ENCODE data around the gene ESPN.
"Not testable (repeated sequence)": the region's sequence is repeated elsewhere in the genome, so short reads cannot be mapped to it uniquely, and the experiment has no call there.

The ESPN gene

DNA sequence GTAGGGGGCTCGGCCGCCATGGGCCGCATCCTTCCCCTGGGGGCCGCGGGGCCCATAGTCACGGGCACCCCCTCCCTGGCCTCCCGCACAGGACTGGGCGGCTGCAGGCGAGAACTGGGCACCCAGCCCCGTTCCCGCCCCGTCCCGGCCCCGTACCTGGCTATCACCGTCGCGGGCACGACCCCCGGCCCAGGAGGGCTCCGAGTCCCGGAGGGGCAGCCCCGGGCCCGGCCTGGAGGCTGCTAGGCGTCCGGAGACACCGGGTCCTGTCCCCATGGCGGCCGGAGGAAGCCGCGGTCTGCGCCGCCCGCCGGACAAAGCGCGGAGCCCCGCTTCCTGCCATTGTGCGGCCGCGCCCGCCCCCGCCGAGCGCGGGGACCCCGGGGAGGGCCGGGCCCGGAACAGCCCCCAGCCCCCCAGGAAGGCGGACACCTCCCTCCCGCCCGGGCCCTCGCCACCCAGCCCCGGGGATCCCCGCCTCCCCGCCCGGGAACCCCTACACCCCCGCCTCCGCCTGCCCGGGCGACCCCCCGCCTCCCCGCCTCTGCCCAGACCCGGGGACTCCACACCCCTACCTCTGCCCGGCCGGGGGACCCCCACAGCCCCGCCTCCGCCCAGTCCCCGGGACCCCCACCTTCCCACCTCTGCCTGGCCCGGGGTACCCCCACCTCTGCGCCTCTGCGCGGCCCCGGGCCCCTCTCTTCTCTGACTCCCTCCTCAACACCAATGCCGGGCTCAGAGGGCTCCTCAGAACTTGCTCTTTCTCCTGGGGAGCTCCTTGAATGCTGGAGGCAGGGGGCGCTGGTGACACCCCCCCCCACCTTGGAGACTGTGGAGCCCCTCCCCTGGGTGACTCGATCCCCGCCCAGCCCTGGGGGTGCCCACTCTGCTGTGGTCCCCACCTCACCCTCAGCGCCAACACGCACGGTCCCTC, 60.9 kb downstream of the ESPN start:
- DNase-seq, result no peak

DNA sequence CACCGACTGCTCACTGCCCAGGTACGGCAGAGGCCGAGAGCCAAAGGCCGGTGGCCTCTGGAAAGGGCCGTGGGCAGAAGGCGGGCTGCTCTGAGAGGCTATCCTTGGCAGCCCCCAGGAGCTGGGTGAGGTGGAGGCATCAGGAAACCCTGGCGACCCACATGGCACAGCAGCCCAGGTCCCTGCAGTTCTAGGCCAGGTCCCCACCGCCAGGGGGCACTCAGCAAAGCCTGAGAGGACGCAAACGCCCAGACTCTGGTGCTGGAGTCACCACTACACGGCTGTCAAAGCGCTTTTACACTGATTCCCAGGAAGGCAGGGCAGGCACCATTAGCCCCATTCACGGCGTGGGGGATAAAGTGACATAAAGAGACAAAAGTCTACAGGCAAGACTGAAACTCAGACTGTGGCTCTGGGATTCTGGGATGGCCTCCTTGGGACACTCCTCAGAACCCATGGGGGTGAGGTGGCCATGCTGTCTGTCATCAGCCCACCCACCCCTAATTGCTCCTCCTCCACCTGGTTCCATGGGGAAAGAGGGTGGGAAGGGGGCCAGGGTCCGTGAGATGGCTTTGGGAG, 61.9 kb downstream of the ESPN start:
- DNase-seq, result peak; percentile 43

DNA sequence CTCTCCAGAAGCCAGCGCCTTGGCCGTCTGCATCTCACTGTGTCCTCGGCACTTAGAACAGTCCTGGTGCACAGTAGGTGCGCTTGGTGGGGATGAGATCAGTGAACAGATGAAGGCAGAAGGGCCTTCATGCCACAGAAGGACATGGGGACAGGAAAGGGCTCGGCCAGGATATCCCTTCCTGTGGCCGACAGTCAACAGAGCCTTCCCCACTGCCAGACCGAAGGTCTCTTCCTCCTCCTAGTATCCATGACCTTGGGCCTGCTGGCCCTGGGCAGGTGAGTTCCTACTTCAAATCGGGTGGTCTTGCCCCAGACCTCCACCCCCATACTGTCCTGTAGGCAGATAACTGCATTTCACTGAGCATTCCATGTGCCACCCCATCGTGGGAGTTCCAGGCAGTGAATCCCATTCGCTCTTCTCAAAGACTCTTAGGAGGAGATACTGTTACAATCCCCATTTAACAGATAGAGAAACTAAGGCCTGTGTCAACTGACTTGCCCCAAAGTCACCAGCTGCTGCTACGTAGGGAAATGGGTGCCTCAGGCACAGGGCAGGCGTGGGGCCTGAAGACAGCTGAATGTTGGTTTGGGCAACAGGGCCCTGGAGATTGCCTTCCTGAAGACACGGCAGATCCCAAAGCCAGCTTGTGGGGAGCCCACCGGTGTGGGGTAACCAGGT, 63.4 kb downstream of the ESPN start:
- no peak for DNase-seq

DNA sequence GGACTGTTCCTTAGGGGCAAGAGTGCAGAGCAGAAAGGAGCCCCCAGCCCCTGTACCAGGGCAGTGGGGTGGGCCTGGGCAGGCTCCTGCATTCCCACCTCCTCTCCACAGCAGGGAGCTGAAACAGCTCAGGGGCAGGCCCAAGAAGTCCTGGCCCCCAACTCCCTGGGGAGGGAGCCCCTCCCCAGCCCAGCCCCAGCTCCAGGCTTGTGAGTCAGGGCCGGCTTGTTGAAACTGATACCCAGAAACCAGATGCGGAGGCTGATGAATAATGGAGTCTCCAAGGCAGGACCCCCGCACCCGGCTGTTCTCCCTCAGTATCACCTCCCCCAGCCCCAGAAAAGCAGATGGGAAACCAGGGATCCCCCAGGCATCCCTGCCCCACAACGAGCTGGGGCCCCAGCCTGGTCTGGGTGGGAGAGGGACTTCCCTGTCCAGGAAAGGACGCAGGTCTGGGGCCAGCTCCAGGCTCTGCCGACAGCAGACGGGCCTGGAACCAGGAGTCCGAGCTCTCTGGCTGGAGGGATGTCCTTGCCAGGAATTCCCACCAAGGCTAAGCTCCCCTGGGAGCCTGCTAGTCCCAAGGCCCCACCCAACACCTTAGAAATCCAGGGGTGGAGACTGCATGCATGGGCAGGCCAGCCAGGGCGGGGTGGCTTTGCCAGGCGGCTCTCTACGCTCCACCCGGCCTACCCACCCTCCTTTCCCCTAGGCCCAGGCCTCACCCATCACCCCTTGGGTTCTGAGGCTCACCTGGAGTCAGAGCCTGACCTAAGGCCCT, 64.2 kb downstream of the ESPN start:
- DNase-seq, result no peak

DNA sequence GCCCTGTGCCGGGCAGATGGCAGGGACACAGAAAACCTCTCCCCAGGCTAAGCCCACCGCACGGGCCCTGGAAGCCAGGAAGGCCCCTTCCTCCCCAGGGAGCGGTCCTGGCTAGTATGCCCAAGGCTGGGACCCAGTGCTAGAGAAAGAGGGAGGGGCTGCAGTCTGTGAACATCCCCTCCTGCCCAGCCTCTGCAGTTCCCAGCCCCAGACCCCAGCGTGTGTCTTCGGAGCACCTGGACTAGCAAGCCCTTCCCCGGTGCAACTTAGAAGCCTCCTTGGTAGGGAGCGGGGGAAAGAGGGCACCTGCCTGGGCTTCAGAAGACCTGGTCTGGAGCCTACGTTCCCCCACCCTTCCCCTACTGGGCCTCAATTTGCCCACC, 64.8 kb downstream of the ESPN start:
- no peak for DNase-seq

DNA sequence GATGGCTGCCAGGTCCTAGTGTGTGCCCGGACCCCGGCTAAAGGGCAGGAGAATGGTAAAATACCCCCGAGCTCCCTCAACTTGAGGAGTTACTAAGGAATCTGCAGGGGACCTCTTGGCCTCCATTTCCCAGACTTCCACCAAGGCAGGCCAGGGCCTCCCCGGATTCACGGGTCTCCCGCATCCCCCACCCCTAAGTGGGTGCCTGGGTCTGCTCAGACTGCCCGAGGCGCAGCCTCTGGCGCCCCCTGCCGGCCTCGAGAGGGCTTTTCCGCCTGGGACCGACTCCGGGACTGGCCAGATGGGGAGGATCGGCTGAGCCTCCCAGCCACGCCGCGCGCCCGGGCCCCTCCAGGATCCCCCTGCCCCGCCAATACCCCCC, 65.2 kb downstream of the ESPN start:
- peak; percentile 31 for DNase-seq

DNA sequence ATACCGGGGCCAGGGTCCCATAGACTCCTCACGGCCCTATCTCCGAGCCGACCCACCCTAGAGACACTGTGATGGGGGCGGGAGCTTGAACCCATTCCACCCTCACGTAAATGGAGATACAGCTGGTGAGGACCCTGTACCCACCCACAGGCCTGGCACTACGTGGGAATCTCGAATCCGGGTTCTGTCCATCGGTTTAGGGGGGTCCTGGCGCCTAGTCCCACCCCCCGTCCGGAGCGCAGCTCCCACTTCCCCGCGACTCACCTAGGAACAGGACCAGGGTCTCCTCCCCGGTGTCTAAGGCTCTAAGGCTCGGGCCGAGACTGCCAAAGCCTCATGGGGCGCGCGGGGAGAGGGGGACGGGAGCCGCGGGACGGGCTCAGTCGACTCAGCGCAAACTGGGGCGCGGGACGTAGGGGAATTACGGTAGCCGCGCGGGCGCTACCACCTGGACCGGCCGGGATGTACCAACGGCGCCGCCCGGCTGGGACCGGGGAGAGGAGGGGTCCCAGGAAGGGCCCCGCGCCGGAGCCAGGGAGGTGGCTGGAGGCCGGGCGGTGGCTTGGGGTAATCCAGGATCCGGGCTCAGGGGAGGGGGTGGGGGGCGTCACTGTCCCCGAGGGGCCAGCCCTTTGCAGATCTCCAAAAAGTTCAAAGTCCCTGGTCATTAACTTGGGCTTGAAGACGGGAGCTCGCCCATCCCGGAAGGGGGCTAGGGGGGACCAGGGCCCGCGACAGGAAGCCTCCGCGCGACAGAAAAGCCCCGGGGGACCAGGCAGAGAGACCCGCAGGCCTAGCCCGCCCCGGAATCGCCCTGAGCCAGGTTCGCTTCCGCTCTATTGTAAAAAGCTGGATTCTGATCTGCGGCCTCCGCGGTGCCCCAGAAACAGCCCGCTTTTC, 65.9 kb downstream of the ESPN start:
- DNase-seq, result peak; percentile 9

DNA sequence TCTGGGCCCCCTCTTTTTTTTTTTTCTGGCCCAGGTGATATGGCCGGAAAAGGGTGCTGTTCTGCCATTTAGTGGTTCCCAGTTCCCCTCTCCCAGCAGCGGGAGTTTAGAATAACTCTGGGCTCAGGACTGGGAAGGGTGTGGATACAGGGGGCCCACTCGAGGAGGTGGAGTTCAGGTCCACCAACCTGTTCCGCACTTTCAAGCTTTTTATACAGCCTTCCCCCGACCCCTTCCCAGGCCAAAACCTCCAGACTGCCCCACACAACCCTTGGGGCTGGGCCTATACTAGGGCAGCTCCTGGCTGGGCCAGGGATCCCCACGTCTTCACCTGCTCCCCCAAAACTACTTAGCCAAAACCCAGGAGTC, 66.5 kb downstream of the ESPN start:
- no peak for DNase-seq

DNA sequence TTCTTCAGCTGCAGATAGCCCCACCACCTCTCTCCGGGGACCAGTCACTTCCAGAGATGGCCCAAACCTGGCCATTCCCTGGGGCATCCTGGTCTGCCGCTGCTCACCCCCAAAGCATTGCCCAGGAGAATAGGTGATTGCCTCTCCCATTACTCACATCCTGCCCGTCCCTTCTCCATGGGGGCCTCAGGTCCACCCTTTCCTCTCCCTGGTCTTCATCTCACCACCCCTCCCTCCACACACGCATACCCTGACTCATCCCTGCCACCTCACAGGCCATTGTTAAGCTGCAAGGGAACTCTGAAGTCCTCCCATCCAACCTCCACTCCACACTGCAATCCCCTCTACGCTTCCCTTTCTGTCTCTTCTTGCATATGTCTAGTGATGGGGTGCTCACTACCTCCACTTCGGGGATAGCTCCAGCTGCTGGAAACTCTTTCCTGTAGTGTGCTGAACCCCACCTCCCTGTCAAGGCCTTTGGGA, 66.9 kb downstream of the ESPN start, which contains the start of gene PLEKHG5:
TSS of gene PLEKHG5 (minus strand) at position 188 of the 483 bp plus-strand sequence. CDS start 14,096 bp downstream, outside the sequence.
- DNase-seq, result no peak

DNA sequence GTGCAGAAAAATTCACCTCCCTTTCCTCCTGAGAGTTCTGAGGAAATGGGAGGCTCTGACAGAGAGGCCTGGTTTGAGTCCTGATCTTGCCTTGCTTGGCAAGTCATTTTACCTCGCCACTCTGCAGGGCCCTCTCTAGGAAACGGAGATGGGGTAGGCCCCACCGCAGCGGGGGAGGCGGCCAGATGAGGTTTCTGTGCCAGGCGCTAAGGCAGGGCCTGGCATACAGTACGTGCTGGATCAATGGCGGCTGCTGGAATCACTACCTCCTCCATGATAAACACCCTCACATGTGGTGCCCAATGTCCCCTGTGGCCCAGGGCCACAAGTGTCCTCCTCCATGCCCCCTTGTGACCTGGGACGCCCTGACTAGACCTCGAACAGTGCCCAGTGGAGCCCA, 67.4 kb downstream of the ESPN start:
- DNase-seq, result no peak

DNA sequence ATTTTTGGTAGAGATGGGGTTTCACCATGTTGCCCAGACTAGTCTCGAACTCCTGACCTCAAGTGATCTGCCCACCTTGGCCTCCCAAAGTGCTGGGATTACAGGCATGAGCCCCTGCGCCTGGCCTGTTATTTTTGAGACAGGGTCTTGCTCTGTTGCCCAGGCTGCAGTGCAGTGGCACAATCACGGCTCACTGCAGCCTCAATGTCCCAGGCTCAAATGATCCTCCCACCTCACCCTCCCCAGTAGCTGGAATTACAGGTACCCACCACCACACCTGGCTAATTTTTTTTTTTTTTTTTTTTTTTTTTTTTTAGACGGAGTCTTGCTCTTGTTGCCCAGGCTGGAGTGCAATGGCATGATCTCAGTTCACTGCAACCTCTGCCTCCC, 69.3 kb downstream of the ESPN start:
- not testable (repeated sequence) for DNase-seq

DNA sequence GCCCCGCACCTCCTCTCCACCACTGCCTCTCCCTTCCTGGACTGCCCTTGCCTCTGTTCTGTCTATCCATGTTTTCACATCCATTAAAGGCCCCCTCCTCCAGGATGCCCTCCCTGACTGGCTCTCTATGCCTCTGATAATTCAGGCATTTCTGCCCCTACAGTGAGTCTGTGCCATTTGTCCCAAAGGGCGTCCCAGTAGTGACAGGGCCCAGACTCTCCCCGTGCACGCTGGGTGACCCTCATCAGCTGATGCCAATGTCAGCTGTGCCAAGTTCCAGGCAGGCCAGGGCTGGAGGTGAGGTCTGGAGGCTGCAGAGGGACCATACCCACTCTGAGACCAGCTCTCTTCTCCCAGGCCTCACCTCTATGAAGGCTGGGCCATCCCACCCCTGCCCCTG, 70.1 kb downstream of the ESPN start:
- DNase-seq, result no peak

DNA sequence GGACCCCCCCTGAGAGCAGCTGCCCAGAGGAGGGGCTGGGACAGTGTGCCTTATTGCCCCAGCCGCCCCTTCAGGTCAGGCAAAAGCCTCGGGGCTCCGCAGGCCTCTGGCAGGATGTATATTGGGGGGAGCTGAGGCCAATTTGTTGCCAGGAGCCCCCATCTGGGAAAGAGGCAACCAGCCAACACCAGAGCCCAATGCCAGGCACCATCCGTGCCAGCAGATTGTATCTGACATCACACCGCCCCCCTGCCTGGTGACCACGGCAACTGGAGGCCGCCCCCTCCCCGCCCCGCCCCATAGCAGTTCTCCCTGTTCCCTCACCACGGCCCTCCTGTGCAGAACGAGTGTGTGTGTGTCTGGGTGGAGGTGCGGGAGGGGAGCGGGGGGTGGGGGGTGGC, 70.5 kb downstream of the ESPN start:
- no peak for DNase-seq

DNA sequence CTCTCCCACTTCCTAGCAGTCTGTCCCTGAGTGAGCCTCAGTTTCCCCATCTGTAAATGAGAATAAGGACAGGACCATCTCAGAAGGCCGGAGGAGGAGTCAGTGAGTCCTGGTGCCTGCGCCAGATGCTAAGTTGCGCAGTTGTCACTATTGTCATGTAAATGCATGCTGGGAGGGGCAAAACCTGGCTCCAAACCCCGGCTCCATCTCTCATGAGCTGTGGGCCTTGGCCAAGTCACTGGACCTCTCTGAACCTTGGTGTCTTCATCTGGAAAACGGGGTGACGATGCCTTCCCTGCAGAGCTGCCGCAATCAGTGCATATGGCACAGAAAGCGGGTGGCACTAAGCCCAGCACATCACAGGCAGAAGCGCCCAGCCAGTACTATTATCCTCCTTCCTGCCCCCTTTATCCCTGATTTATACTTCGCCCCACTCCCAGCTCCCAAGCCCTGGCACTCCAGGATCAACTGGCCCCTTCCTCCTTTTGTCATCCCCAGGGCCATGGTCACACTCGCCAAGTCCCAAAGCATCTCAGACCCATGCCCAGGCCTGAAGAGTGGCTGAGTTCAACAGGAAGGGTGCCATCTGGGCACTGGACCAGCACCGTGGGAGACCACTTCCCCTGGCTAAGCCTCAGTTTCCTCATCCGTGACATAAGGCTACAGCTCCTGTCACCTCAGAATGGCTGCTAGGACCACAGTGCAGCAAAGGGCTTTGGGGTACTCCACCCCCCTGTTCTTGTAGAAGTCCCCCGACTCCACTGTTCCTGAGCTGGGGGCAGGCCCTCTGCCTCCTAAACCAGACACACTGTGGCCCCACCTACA, 71.2 kb downstream of the ESPN start:
- no peak for DNase-seq

DNA sequence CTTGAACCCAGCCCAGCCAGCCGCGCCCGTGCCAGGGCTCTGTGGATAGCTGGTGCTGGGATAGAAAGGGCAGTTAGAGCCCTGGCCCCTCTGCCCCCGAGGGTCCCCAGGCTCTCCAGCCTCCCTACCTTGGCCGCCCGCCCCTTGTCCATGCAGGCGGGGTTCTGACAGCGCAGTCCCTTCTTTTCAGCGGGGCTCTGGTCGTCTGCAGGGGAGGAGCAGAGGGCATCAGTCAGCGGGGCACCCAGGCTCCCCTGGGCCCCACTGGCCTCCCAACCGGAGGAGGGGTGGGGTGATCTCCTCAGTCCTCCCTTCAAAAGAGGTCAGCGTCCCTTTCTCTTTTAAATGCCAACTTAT, 71.8 kb downstream of the ESPN start:
- no peak for DNase-seq

DNA sequence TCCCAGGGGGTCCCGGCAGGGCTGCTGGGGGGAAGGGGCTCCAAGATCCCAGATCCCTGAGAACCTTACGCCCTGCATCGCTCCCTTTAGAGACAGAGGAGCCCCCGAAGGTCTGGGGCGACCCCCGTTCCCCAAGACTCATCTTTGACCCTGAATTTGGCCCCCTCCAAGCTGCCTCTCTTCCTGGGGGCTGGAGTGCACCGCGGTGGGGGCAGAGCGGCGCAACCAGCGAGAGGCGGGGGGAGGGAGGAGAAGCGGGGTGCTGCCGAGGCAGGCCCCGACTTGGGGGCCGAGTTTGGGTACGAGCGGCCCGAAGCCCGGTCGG, 72.3 kb downstream of the ESPN start:
- DNase-seq, result no peak

DNA sequence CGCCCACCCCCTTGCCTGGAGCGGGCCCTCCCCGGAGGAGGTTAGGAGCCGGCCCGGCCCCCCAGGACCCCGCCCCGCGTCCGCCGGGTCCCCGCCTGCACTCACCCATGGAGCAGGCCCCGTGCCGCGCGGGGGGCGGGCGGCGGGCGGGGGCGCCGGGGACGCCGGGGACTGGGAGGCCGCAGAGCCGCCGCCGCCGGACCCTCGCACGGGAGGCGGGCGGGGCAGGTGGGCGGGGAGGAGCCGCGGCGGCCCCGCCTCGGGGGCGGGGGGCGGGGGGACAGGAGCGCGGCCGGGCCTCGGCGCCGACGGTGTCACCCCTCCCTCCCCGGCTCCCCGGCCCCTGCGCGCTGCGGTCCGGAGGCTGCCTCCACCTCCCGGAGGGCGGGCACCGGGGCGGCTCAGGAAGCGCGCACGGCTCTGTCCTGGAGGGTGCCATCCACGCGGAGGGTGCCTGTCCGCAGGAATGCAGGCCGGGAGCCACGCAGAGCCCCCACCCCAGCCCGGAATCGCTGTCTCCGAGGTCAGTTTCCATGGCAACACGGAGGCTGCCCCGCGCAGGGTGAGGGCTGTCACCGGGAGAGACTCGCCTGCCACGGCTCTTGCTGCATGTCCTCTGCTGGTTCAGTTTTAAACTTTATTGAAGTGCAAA, 72.8 kb downstream of the ESPN start:
- no peak for DNase-seq

DNA sequence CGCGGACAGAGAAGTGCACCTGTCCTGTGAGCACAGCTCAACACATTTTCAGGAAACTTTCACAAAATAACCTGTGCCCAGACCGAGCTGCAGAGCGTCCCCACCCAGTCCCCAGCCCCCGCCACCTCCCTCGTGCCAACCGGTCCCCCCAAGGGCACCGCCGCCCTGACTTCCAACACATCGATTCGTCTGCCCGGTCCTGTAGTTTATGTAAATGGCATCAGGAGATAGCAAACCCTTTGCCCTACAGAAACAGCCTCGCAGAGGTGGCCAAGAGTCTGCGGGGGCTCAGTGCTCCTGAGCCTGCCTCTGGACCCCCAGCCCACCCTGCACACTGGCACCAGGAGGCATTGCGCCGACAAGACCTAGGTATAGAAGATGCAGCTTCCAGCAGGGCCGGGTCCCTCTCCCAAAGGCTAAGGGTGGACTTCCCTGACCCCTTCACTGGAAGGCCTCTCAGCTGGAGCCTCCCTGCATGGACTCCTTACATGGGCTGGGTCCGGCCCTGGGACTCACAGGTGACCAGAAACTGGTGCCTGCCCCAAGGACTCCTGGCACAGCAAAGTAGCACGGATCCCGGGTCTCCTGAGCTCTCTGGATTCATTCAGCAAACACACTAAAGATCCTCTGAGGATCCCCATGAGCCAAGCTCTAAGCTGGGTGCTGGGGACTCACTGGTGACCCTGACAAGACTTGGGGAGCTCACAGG, 73.4 kb downstream of the ESPN start:
- DNase-seq, result no peak

DNA sequence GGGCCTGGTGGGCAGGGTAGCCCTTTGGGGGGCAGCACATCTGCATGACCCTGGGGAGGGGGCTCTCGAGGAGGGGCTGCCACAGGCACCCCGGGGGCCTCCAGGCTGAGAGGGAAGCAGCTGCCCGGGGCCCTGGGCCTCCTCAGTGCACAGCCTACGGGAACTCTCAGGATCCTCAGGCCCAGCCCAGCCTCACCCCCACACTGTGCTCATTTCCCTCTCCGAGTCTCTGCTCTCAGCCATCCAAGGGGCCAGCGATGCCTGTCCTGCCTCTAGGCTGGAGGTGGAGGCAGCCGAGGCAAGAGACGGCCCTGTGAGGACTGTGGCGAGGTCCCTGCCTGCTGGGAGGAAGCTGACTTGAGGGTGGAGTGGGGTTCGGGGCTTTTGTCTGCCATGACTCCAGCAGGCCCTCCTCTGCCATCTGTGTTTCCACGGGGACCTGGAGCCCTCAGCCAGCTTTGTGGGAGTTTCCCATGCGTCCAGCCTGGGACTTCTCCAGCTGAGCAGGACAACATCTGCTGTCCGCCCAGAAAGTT, 74.1 kb downstream of the ESPN start:
- no peak for DNase-seq

DNA sequence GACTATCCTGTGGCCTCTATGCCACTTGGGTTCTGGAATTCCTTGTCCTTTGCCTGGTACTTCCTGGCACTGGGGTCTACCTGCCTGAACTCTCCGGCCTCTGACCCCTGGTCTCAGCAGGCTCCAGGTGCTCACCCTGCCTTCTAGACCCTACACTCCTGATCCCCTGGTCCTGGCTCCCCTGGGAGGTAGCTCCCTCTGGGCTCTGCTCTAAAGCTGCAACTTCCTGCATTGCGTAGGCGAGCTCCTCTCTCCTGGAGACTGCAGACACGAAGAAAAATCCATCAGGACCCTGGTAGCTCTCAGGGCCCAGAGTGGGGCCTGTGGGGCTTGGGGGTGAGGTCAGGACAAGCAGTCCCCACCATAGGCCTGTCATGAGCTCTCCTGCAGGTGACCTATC, 74.7 kb downstream of the ESPN start:
- DNase-seq, result no peak

Data from NK-92 treated with Interleukin-12 subunit alpha and Interleukin-12 subunit beta, amount 100 ng/mL, for 24 hours (cell line).